GM23338 (cell line): Measurements from ENCODE around the gene CLDN6. TPM values are rescaled to one million over a fixed set of nuclear protein-coding genes. Genes with fewer than 3 reads are reported as not detected.

Experiments used
- ATAC-seq: fragments of 200-7000 bp; cut with Tn5 transposase; 3 replicates; pipeline ENCODE4 v1.9.1; 2020
- DNase-seq: peaks from one replicate; pipeline ENCODE4 v3.0.0-alpha.2; 2015; ENCODE audit warnings: low spot score
- H2AFZ ChIP-seq: fragments of 200-600 bp; sonication (generic); 2 replicates; pipeline ENCODE4 v1.8.0; 2016; ENCODE audit warnings: antibody characterized with exemption, mild to moderate bottlenecking, moderate library complexity
- H3F3A ChIP-seq: fragments of 200-600 bp; sonication (generic); replicated peaks from 2 replicates; pipeline ENCODE4 v1.8.0; 2017; ENCODE audit warnings: antibody characterized with exemption, mixed run types, low read depth
- H3K27ac ChIP-seq: fragments of 200-600 bp; sonication (generic); 2 replicates; pipeline ENCODE4 v1.6.1; 2016; ENCODE audit warnings: low read depth
- H3K27me3 ChIP-seq: fragments of 200-600 bp; sonication (generic); 2 replicates; pipeline ENCODE4 v1.8.0; 2016; ENCODE audit warnings: mild to moderate bottlenecking, mixed run types, moderate library complexity; ENCODE audit not compliant: insufficient read depth
- H3K36me3 ChIP-seq: fragments of 200-600 bp; sonication (generic); 2 replicates; pipeline ENCODE4 v1.8.0; 2016; ENCODE audit warnings: mild to moderate bottlenecking; ENCODE audit not compliant: insufficient read depth
- H3K4me1 ChIP-seq: fragments of 200-600 bp; sonication (generic); 2 replicates; pipeline ENCODE4 v1.8.0; 2016; ENCODE audit warnings: mild to moderate bottlenecking, moderate library complexity; ENCODE audit not compliant: insufficient read depth
- H3K4me2 ChIP-seq: fragments of 200-600 bp; sonication (generic); 2 replicates; pipeline ENCODE4 v1.7.1; 2017; ENCODE audit warnings: mixed run types
- H3K4me3 ChIP-seq: fragments of 200-600 bp; sonication (generic); 2 replicates; pipeline ENCODE4 v1.6.1; 2016; ENCODE audit warnings: mixed run types
- H3K79me2 ChIP-seq: fragments of 200-600 bp; sonication (generic); replicated peaks from 2 replicates; pipeline ENCODE4 v1.8.0; 2017; ENCODE audit warnings: mild to moderate bottlenecking; ENCODE audit not compliant: insufficient read depth
- H3K9me2 ChIP-seq: fragments of 200-600 bp; sonication (generic); 2 replicates; pipeline ENCODE4 v1.8.0; 2017; ENCODE audit not compliant: insufficient read depth
- H4K20me1 ChIP-seq: fragments of 200-600 bp; sonication (generic); replicated peaks from 2 replicates; pipeline ENCODE4 v1.8.0; 2017; ENCODE audit warnings: mild to moderate bottlenecking; ENCODE audit not compliant: insufficient read depth
- H3K27ac Mint-ChIP-seq: 2 replicates; pipeline ENCODE4 v1.8.0; 2020; ENCODE audit warnings: inconsistent platforms, mild to moderate bottlenecking, moderate library complexity, mixed read lengths
- H3K27me3 Mint-ChIP-seq: 3 replicates; pipeline ENCODE4 v1.8.0; 2022; ENCODE audit warnings: low read depth, mild to moderate bottlenecking, moderate library complexity, mixed read lengths, inconsistent platforms; ENCODE audit not compliant: insufficient read depth, poor library complexity
- H3K36me3 Mint-ChIP-seq: 3 replicates; pipeline ENCODE4 v1.8.0; 2021; ENCODE audit warnings: low read depth, mild to moderate bottlenecking, inconsistent platforms, moderate library complexity, mixed read lengths
- H3K4me1 Mint-ChIP-seq: 3 replicates; pipeline ENCODE4 v1.8.0; 2020; ENCODE audit warnings: mild to moderate bottlenecking, inconsistent platforms, mixed read lengths
- H3K4me3 Mint-ChIP-seq: 3 replicates; pipeline ENCODE4 v1.8.0; 2021; ENCODE audit warnings: moderate library complexity, mild to moderate bottlenecking, inconsistent platforms, mixed read lengths
- H3K9me3 Mint-ChIP-seq: 3 replicates; pipeline ENCODE4 v1.8.0; 2020; ENCODE audit warnings: moderate library complexity, mild to moderate bottlenecking, inconsistent platforms, mixed read lengths
- CREB1 ChIP-seq: fragments of 250-450 bp; sonication (Bioruptor Pico); IDR thresholded peaks from 2 replicates; pipeline ENCODE4 v1.5.0; 2020; ENCODE audit warnings: low read depth, mild to moderate bottlenecking, moderate library complexity
- CTCF ChIP-seq, 2 experiments: fragments of 200-600 bp in 1 of 2; sonication (generic) in 1 of 2; conservative IDR thresholded peaks; 2 replicates each; pipeline versions ENCODE4 v1.5.1 to v1.6.1; 2016 to 2017; ENCODE audit warnings: antibody characterized with exemption in 2 of 2, low read depth in 2 of 2, mild to moderate bottlenecking in 2 of 2, moderate library complexity in 1 of 2
- ETS1 ChIP-seq: IDR thresholded peaks from 2 replicates; pipeline ENCODE4 v1.6.1; 2016; ENCODE audit warnings: antibody characterized with exemption
- EZH2 ChIP-seq: fragments of 200-600 bp; sonication (generic); IDR thresholded peaks from one replicate; pipeline ENCODE4 v1.8.0; 2017; ENCODE audit warnings: antibody characterized with exemption, mild to moderate bottlenecking, low read depth; ENCODE audit not compliant: unreplicated experiment
- JUNB ChIP-seq: IDR thresholded peaks from one replicate; pipeline ENCODE4 v1.6.1; 2016; ENCODE audit warnings: antibody characterized with exemption; ENCODE audit not compliant: unreplicated experiment
- NANOG ChIP-seq: IDR thresholded peaks from 2 replicates; pipeline ENCODE4 v1.6.1; 2016; ENCODE audit warnings: antibody characterized with exemption, borderline replicate concordance
- POLR2AphosphoS5 ChIP-seq: IDR thresholded peaks from 2 replicates; pipeline ENCODE4 v1.6.1; 2016; ENCODE audit warnings: antibody characterized with exemption, low read depth
- STAT1 ChIP-seq: IDR thresholded peaks from one replicate; pipeline ENCODE4 v1.6.1; 2016; ENCODE audit warnings: antibody characterized with exemption; ENCODE audit not compliant: unreplicated experiment
- ZNF114 ChIP-seq: fragments of 250-450 bp; sonication (Bioruptor Pico); IDR thresholded peaks from 2 replicates; pipeline ENCODE4 v1.5.0; 2020; ENCODE audit warnings: mild to moderate bottlenecking, moderate library complexity
- ZNF331 ChIP-seq: fragments of 250-450 bp; sonication (Bioruptor Pico); IDR thresholded peaks from 2 replicates; pipeline ENCODE4 v1.5.0; 2020; ENCODE audit warnings: low read depth, mild to moderate bottlenecking, moderate library complexity
- polyA plus RNA-seq: library from polyadenylated mRNA; unstranded; fragments of >200 nt; fragmentation: Nextera tagmentation; extraction: Ambion mirVana; gene quantifications from 2 replicates; pipeline ENCODE4 v1.2.1, GENCODE V29; 2016
- total RNA-seq: library from RNA; depleted of rRNA; stranded (reverse); fragments of >200 nt; shearing (Covaris generic); gene quantifications from 2 replicates; pipeline ENCODE4 v1.2.3, GENCODE V29; 2014

CLDN6 gene
- total and polyA plus RNA-seq, 2 experiments from 2014 or later: 537 to 1,028 TPM

- peaks cover 7% of the 10 kb centered on the region; the same call in 2 of the 3 replicates for H3K9me3 Mint-ChIP-seq
- Histone ChIP-seq H3K27me3 (peaks cover 11% of the 10 kb centered on the region), H2AFZ (0 out of 2 replicates have a peak within 1 kb of the TSS, but pooled peaks have one; percentile 47), H3K36me3 (no peaks in the 10 kb centered on the region), H3K79me2 (peaks cover 23% of the 10 kb centered on the region), H3F3A (peaks cover 55% of the 10 kb centered on the region), H4K20me1 (peaks cover 25% of the 10 kb centered on the region), H3K4me3 (peak within 1 kb of the TSS; percentile 68), H3K9me2 (no peaks in the 10 kb centered on the region), H3K4me2 (peak within 1 kb of the TSS; percentile 88), H3K4me1 (peaks cover 73% of the 10 kb centered on the region), H3K27ac (no peak within 1 kb of the TSS)
- TF ChIP-seq ETS1 (no peak), NANOG (no peak), POLR2AphosphoS5 (no peak; the same call in none of the 2 replicates), EZH2 (no peak)
- peaks cover 34% of the 10 kb centered on the region for H3K36me3 Mint-ChIP-seq
- DNase-seq (peak; percentile 75), ATAC-seq (peak; percentile 10)
- H3K4me3 Mint-ChIP-seq: peak within 1 kb of the TSS; percentile 75
- H3K4me1 Mint-ChIP-seq: peaks cover 65% of the 10 kb centered on the region
- H3K27me3 Mint-ChIP-seq: peaks cover 48% of the 10 kb centered on the region
- peak within 1 kb of the TSS; percentile 62; the same call in 1 of the 2 replicates for H3K27ac Mint-ChIP-seq
Measured at GRCh38 chr16:3012828-3013420, 5.1 kb downstream of the CLDN6 start, which contains the start of gene CLDN9. Gene CLDN9 (plus strand): TSS chr16:3012923. CDS start chr16:3013363, 440 bp downstream.

GRCh38 chr16:3012246-3012645, 5.7 kb downstream of the CLDN6 start:
- H3K36me3 ChIP-seq: no peaks in the 10 kb centered on the region
- peaks cover 11% of the 10 kb centered on the region for H3K27me3 ChIP-seq
- peak overlapping the region; percentile 88 for H3K4me2 ChIP-seq
- Mint-ChIP-seq H3K4me1 (peaks cover 71% of the 10 kb centered on the region), H3K27me3 (peaks cover 52% of the 10 kb centered on the region), H3K9me3 (peaks cover 7% of the 10 kb centered on the region; the same call in 2 of the 3 replicates), H3K4me3 (peak overlapping the region; percentile 75), H3K27ac (peak overlapping the region; percentile 62; the same call in 1 of the 2 replicates), H3K36me3 (peaks cover 33% of the 10 kb centered on the region)
- DNase-seq (peak; percentile 82), ATAC-seq (peak; percentile 2; the same call in 2 of the 3 replicates)
- 0 out of 2 replicates have a peak overlapping the region, but pooled peaks have one; percentile 47 for H2AFZ ChIP-seq
- H4K20me1 ChIP-seq: peaks cover 25% of the 10 kb centered on the region
- no peaks in the 10 kb centered on the region for H3K9me2 ChIP-seq
- peak overlapping the region; percentile 68 for H3K4me3 ChIP-seq
- H3K79me2 ChIP-seq: peaks cover 17% of the 10 kb centered on the region
- no peak overlapping the region for H3K27ac ChIP-seq
- TF ChIP-seq ZNF114: no peak
- TF ChIP-seq ZNF331 (CRISPR knock-in tag): no peak
- TF ChIP-seq STAT1: no peak
- peaks cover 79% of the 10 kb centered on the region for H3K4me1 ChIP-seq
- peaks cover 61% of the 10 kb centered on the region for H3F3A ChIP-seq

- H3K9me3 Mint-ChIP-seq: no peaks in the 10 kb centered on the region
- Histone ChIP-seq H3K4me3 (peak overlapping the region; percentile 55; the same call in 1 of the 2 replicates), H3K36me3 (no peaks in the 10 kb centered on the region), H3K27me3 (peaks cover 11% of the 10 kb centered on the region), H3K9me2 (no peaks in the 10 kb centered on the region), H3K79me2 (no peaks in the 10 kb centered on the region; the same call in 1 of the 2 replicates), H3K27ac (peak overlapping the region; percentile 100), H3F3A (peaks cover 58% of the 10 kb centered on the region), H3K4me1 (peaks cover 84% of the 10 kb centered on the region), H2AFZ (no peak overlapping the region), H3K4me2 (peak overlapping the region; percentile 88), H4K20me1 (peaks cover 8% of the 10 kb centered on the region)
- H3K27ac Mint-ChIP-seq: peak overlapping the region; percentile 85; the same call in 1 of the 2 replicates
- no peak for ATAC-seq
- peaks cover 55% of the 10 kb centered on the region for H3K27me3 Mint-ChIP-seq
- H3K4me1 Mint-ChIP-seq: peaks cover 74% of the 10 kb centered on the region
- peak overlapping the region; percentile 82; the same call in 1 of the 3 replicates for H3K4me3 Mint-ChIP-seq
- H3K36me3 Mint-ChIP-seq: peaks cover 26% of the 10 kb centered on the region
- DNase-seq: no peak
- TF ChIP-seq ETS1: no peak
- no peak for TF ChIP-seq JUNB
- TF ChIP-seq POLR2AphosphoS5: no peak
- no peak for TF ChIP-seq NANOG
- TF ChIP-seq CTCF (conservative IDR thresholded peaks at IDR 0.05; ENCODE audit: low read depth in 2 of 2): no peak
- TF ChIP-seq CREB1 (CRISPR knock-in tag): no peak
- TF ChIP-seq ZNF331 (CRISPR knock-in tag): no peak
- no peak for TF ChIP-seq STAT1
Measured at GRCh38 chr16:3010510-3010909, 7.5 kb downstream of the CLDN6 start.
